K562 (cell line): ENCODE data around the gene LAMB3. TPM values are rescaled to one million over a fixed set of nuclear protein-coding genes. Genes with fewer than 3 reads are reported as not detected.

Source experiments
- ATAC-seq: fragments of 200-7000 bp; cut with Tn5 transposase; 3 replicates; pipeline ENCODE4 v1.9.1; 2020; ENCODE audit warnings: moderate library complexity
- BruUV-seq: library from RNA; stranded (reverse); fragments of 400-500 nt; replicated peaks from 2 replicates; lab custom pipeline; 2021; lab: Mats Ljungman, UMichigan
- CTCF ChIA-PET: fragments of 300-600 bp; formaldehyde crosslinking; extraction: SDS; loops from one replicate; lab custom pipeline; 2021; ENCODE audit warnings: low intra/inter-chr PET ratio; lab: Yijun Ruan, JAX
- POLR2A ChIA-PET: fragments of 300-600, 350-650 bp; sonication (Branson Sonifier 250); formaldehyde crosslinking; extraction: SDS; loops from one replicate; lab custom pipeline; 2021; ENCODE audit warnings: antibody characterized with exemption, inconsistent platforms; lab: Yijun Ruan, JAX
- DNase-seq, 4 experiments: peaks; one replicate each; pipeline versions ENCODE4 v3.0.0 to v3.0.0-alpha.2; 2011 to 2018; ENCODE audit warnings: low spot score in 3 of 4, mixed read lengths in 3 of 4; ENCODE audit errors: extremely low read depth in 1 of 4
- FAIRE-seq: peaks from 2 replicates; lab custom pipeline; 2011; peaks lifted over from hg19 to GRCh38; lab: Jason Lieb, UNC
- H2AFZ ChIP-seq: 2 replicates; pipeline ENCODE4 v1.6.0; 2011; ENCODE audit warnings: low read depth, low read length, control low read depth, inconsistent platforms
- H3K27ac ChIP-seq: fragments of 200-600 bp; 3 replicates; pipeline ENCODE4 v1.8.0; 2011; ENCODE audit warnings: low read depth, mild to moderate bottlenecking, control low read depth, inconsistent platforms, low read length, moderate library complexity, mixed read lengths; ENCODE audit errors: extremely low read depth
- H3K27me3 ChIP-seq, 2 experiments: fragments of 300-600 bp in 1 of 2; 2 replicates in 1 of 2; 3 replicates in 1 of 2; pipeline versions ENCODE4 v1.6.0 to v1.8.0; 2011; ENCODE audit warnings: inconsistent platforms in 2 of 2, low read length in 2 of 2, mild to moderate bottlenecking in 1 of 2, mixed read lengths in 1 of 2, moderate library complexity in 1 of 2; ENCODE audit not compliant: control insufficient read depth in 2 of 2, insufficient read depth in 2 of 2
- H3K36me3 ChIP-seq: fragments of 300-600 bp; 3 replicates; pipeline ENCODE4 v1.8.0; 2011; ENCODE audit warnings: mild to moderate bottlenecking, low read length, inconsistent platforms; ENCODE audit not compliant: control insufficient read depth, insufficient read depth
- H3K4me1 ChIP-seq, 2 experiments: fragments of 200-600 bp in 1 of 2; replicated peaks in 1 of 2; 2 replicates in 1 of 2; 3 replicates in 1 of 2; pipeline versions ENCODE4 v1.5.1 to v1.8.0; 2011; ENCODE audit warnings: inconsistent platforms in 2 of 2, low read length in 2 of 2, mild to moderate bottlenecking in 1 of 2, mixed read lengths in 1 of 2, moderate library complexity in 1 of 2; ENCODE audit not compliant: control insufficient read depth in 2 of 2, insufficient read depth in 2 of 2
- H3K4me2 ChIP-seq: 2 replicates; pipeline ENCODE4 v1.6.1; 2011; ENCODE audit warnings: low read length, control low read depth, inconsistent platforms, mixed read lengths; ENCODE audit not compliant: insufficient read depth
- H3K4me3 ChIP-seq: fragments of 200-600 bp; sonication (generic), shearing (Covaris generic); 2 replicates; pipeline ENCODE4 v1.5.1; 2016; ENCODE audit warnings: control low read depth, inconsistent platforms
- H3K79me2 ChIP-seq: fragments of 200-600 bp; 3 replicates; pipeline ENCODE4 v1.8.0; 2011; ENCODE audit warnings: low read length, inconsistent platforms; ENCODE audit not compliant: control insufficient read depth, insufficient read depth
- H3K9ac ChIP-seq, 2 experiments: 2 replicates each; pipeline versions ENCODE4 v1.6.0 to v1.6.1; 2011; ENCODE audit warnings: low read depth in 2 of 2, low read length in 2 of 2, control low read depth in 1 of 2, inconsistent platforms in 1 of 2, mild to moderate bottlenecking in 1 of 2, mixed read lengths in 1 of 2; ENCODE audit not compliant: insufficient read depth in 1 of 2
- H3K9me1 ChIP-seq: one replicate; pipeline ENCODE4 v1.6.0; 2011; ENCODE audit warnings: inconsistent platforms, mild to moderate bottlenecking, low read length, moderate library complexity; ENCODE audit not compliant: control insufficient read depth, insufficient read depth
- H3K9me3 ChIP-seq: replicated peaks from 2 replicates; pipeline ENCODE4 v1.5.1; 2011; ENCODE audit warnings: low read depth, low read length, inconsistent platforms; ENCODE audit not compliant: control insufficient read depth, insufficient read depth
- H4K20me1 ChIP-seq: replicated peaks from 2 replicates; pipeline ENCODE4 v1.6.1; 2011; ENCODE audit warnings: low read length, inconsistent platforms, mixed read lengths; ENCODE audit not compliant: control insufficient read depth, insufficient read depth
- AFF1 ChIP-seq, 2 experiments: fragments of 450-650 bp; IDR thresholded peaks; 2 replicates each; pipeline ENCODE4 v1.6.1; 2018; ENCODE audit warnings: mild to moderate bottlenecking in 2 of 2, low read depth in 1 of 2; ENCODE audit not compliant: partially characterized antibody in 2 of 2
- FOXA3 ChIP-seq, 2 experiments: fragments of 450-650 bp in 1 of 2; sonication (generic) in 1 of 2; formaldehyde crosslinking; IDR thresholded peaks in 1 of 2; conservative IDR thresholded peaks in 1 of 2; 2 replicates each; pipeline versions ENCODE4 v1.4.0 to v1.8.0; 2020 to 2022; ENCODE audit warnings: mild to moderate bottlenecking in 2 of 2, missing genetic modification reagents in 1 of 2
- FOXK1 ChIP-seq: sonication (generic); formaldehyde crosslinking; IDR thresholded peaks from 2 replicates; pipeline ENCODE4 v1.8.0; 2022; ENCODE audit warnings: missing genetic modification reagents, mild to moderate bottlenecking, borderline replicate concordance
- NR1H2 ChIP-seq: sonication (generic); formaldehyde crosslinking; IDR thresholded peaks from 2 replicates; pipeline ENCODE4 v1.4.0; 2020; ENCODE audit warnings: mild to moderate bottlenecking, missing genetic modification reagents
- SIN3B ChIP-seq: fragments of 450-650 bp; IDR thresholded peaks from 2 replicates; pipeline ENCODE4 v1.6.1; 2017; ENCODE audit warnings: low read depth, mild to moderate bottlenecking, moderate library complexity
- whole genome bisulfite sequencing: fragments of 100-300 bp; shearing (Covaris generic); methylation state at CpG from one replicate; pipeline ENCODE4 v1.1.6; 2016; ENCODE audit warnings: low coverage, mixed read lengths; ENCODE audit not compliant: insufficient coverage; ENCODE audit errors: missing lambda C conversion rate; 5-methylcytosine and 5-hydroxymethylcytosine counted together
- in situ Hi-C: fragments of 300-500 bp; cut with MboI; formaldehyde crosslinking; loops from 4 replicates; pipeline ENCODE4 v1.15.0; 2018; ENCODE audit warnings: inconsistent platforms, mixed read lengths
- intact Hi-C: fragments of 100-400 bp; cut with micrococcal nuclease; formaldehyde crosslinking; loops from 2 replicates; pipeline ENCODE4 v1.14.2; 2022
- polyA plus RNA-seq, 8 experiments: library from polyadenylated mRNA; depleted of rRNA in 4 of 8; stranded (reverse) in 5 of 8; unstranded in 3 of 8; fragments of >200 nt; fragmentation: Nextera tagmentation in 2 of 8; fragmentation: Illumina TruSeq in 1 of 8; extraction: Ambion mirVana in 2 of 8; extraction: Trizol in 1 of 8; gene quantifications; 2 replicates each; pipeline versions ENCODE4 v1.2.1 to v1.2.3, GENCODE V29; 2011 to 2014; ENCODE audit warnings: inconsistent platforms in 1 of 8, missing spikeins in 1 of 8
- total RNA-seq, 7 experiments: library from RNA; depleted of rRNA in 6 of 7; stranded (reverse); fragments of >200 nt in 6 of 7; fragmentation: Illumina TruSeq in 2 of 7; extraction: Trizol in 2 of 7; gene quantifications; 2 replicates each; pipeline versions ENCODE4 v1.2.1 to v1.2.3, GENCODE V29; 2011 to 2021; ENCODE audit warnings: low replicate concordance in 1 of 7
- TF ChIP-seq, protein P1 (sequence below), 2 experiments: fragments of 200-800 bp in 1 of 2; sonication (Bioruptor generic) in 1 of 2; sonication (generic) in 1 of 2; formaldehyde crosslinking in 1 of 2; IDR thresholded peaks in 1 of 2; conservative IDR thresholded peaks in 1 of 2; 2 replicates each; pipeline versions ENCODE4 v1.5.0 to v1.6.1; 2016 to 2020; ENCODE audit warnings: missing compliant biosample characterization in 1 of 2, missing genetic modification characterization in 1 of 2, missing genetic modification reagents in 1 of 2

LAMB3 gene
- total and polyA plus RNA-seq, 9 of the 15 experiments (the other 6 are each of a cell fraction or from before 2014, with no cell fraction given) = 0.08 to 1.3 (median 0.91) TPM

DNA sequence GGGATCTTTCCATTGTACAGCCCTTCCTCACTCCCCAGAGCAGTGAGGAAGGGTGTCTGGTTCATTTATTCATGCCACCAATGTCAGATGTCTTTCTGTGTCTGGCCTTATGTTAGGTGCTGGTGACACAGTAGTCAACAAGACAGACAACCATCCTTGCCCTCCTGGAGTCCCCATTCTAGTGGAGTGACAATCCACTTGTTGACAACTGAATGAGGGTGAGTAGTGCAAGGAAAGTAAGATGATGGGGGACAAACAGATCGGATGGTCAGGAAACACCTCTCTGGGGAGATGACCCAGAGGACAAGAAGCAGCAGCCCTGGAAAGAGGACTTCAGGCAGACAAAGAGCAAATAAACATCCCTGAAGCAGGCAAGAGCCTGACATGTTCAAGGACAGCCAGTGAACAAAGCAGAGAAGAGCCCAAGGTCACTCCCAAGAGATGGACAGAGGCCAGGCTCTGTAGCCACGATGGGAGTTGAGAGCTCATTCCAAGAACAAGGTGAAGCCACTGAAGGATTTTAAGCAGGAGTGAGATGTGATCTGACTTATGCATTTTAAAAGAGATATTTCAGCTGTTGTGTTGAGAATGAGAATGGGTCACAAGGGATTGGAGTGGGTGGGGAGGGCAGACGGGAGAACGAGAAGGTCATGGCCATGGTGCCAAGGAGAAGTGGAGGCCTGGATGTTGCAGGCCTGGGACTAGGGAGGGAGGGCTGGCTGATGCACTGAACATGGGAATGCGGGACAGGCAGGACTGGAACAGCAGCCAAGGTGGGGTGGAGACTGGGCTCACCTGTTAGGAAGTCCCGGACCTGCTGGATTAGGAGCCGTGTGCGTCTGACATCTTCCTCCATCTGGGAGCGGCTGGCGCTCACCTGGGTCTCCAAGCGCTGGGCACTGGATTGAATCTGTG lies 30.2 kb downstream of the LAMB3 start:
- H2AFZ ChIP-seq = no peak overlapping the region
- TF ChIP-seq SIN3B = no peak
- TF ChIP-seq AFF1 (IDR thresholded peaks at IDR 0.05; ENCODE audit: low read depth in 1 of 2, partially characterized antibody in 2 of 2) = no peak
- TF ChIP-seq, protein P1, sequence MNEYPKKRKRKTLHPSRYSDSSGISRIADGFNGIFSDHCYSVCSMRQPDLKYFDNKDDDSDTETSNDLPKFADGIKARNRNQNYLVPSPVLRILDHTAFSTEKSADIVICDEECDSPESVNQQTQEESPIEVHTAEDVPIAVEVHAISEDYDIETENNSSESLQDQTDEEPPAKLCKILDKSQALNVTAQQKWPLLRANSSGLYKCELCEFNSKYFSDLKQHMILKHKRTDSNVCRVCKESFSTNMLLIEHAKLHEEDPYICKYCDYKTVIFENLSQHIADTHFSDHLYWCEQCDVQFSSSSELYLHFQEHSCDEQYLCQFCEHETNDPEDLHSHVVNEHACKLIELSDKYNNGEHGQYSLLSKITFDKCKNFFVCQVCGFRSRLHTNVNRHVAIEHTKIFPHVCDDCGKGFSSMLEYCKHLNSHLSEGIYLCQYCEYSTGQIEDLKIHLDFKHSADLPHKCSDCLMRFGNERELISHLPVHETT (CRISPR knock-in tag; conservative IDR thresholded peaks at IDR 0.05 in 1 of 2, IDR thresholded peaks at IDR 0.05 in 1 of 2) = no peak
- no peak for TF ChIP-seq NR1H2 (CRISPR knock-in tag)
- no peak for TF ChIP-seq FOXK1 (CRISPR knock-in tag)
- TF ChIP-seq FOXA3 (CRISPR knock-in tag; conservative IDR thresholded peaks at IDR 0.05 in 1 of 2, IDR thresholded peaks at IDR 0.05 in 1 of 2) = no peak
- TF ChIP-seq, all 486 proteins: peak for 0
- Histone ChIP-seq H3K27ac (no peak overlapping the region), H3K9me3 (no peaks in the 10 kb centered on the region), H3K4me2 (no peak overlapping the region), H3K9me1 (no peaks in the 10 kb centered on the region), H3K4me1 (peaks cover 0 to 11% of the 10 kb centered on the region in 2 experiments; a peak in 1 of 5 replicates), H3K36me3 (no peaks in the 10 kb centered on the region), H3K27me3 (peaks cover 42 to 93% of the 10 kb centered on the region in 2 experiments), H3K79me2 (no peaks in the 10 kb centered on the region), H3K9ac (no peak overlapping the region), H4K20me1 (peaks cover 6% of the 10 kb centered on the region; the same call in 1 of the 2 replicates), H3K4me3 (no peak overlapping the region)
- ATAC-seq = no peak
- 0% methylated on average over 11 of the region's 11 CpGs for WGBS
- no peak for FAIRE-seq
- DNase-seq = no peak
- CTCF ChIA-PET = no interaction called here
- intact Hi-C loops = no loop called here
- in situ Hi-C loops = no loop called here
- POLR2A ChIA-PET = interaction anchor here (0.6 kb wide), 1 partner anchor 1553 kb away, joined by 3 read pairs; no protein-coding TSS in a partner anchor
- BruUV-seq = no TSS peak
